Neural cell (in vitro differentiated cells): ENCODE results near the gene MAPK8IP2.

Source experiments
- EP300 ChIP-seq: fragments of 450-650 bp; conservative IDR thresholded peaks from 2 replicates; pipeline ENCODE4 v1.6.1; 2014; ENCODE audit warnings: antibody characterized with exemption, mild to moderate bottlenecking, moderate library complexity; ENCODE audit not compliant: poor library complexity, severe bottlenecking
- SMC3 ChIP-seq: fragments of 450-650 bp; conservative IDR thresholded peaks from 2 replicates; pipeline ENCODE4 v1.6.1; 2014; ENCODE audit warnings: antibody characterized with exemption, mild to moderate bottlenecking, moderate library complexity; ENCODE audit not compliant: poor library complexity
- TF ChIP-seq, protein P1 (sequence below): fragments of 450-650 bp; IDR thresholded peaks from 2 replicates; pipeline ENCODE4 v1.5.1; 2014; ENCODE audit warnings: antibody characterized with exemption, mild to moderate bottlenecking, moderate library complexity; ENCODE audit not compliant: poor library complexity, severe bottlenecking

DNA sequence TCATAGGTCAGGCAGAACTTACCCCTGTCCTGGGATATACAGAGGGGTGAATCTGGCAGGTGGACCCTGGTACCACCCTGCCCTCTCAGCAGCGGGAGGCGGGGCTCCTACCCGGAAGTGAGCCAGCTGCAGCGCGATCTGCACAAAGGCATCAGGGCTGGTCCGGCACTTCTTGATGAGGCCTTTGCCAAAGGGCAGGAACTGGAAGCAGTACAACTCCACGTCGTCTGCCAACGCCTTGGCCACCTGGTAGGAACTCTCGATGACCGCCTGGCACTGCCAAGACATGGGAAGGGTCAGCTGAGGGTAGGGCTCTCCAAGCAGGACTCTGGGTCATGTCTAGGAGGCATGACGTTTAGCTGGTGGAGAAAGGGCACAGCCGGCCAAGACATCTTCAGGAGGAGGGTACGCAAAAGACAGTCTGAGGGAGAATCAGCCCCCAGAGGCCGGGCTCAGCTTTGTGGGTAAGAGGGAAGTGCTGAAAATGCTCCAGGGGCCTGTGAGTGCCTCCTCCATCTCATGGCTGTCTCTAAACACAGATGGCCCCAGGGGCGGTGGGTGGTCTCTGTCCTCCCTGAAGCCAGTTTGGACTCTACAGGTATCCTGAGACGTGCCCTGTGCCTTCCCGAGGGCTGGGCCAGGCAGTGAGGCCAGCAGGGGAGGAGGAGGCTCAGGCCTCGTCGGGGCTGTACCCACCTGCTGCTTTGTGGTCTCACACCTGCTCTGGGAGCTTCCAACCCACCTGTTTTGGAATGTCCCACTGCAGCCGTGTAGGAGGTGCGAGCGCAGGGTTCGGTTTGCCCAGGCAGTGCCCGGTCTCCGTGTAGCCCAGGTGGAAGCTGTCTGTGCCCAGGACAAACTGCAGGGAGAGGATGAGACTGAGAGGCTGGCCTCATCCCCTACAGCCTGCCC, 29.1 kb upstream of the MAPK8IP2 start:
- TF ChIP-seq, protein P1, sequence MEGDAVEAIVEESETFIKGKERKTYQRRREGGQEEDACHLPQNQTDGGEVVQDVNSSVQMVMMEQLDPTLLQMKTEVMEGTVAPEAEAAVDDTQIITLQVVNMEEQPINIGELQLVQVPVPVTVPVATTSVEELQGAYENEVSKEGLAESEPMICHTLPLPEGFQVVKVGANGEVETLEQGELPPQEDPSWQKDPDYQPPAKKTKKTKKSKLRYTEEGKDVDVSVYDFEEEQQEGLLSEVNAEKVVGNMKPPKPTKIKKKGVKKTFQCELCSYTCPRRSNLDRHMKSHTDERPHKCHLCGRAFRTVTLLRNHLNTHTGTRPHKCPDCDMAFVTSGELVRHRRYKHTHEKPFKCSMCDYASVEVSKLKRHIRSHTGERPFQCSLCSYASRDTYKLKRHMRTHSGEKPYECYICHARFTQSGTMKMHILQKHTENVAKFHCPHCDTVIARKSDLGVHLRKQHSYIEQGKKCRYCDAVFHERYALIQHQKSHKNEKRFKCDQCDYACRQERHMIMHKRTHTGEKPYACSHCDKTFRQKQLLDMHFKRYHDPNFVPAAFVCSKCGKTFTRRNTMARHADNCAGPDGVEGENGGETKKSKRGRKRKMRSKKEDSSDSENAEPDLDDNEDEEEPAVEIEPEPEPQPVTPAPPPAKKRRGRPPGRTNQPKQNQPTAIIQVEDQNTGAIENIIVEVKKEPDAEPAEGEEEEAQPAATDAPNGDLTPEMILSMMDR: no peak
- TF ChIP-seq EP300 (no peak), SMC3 (no peak)
